ENCODE results near the gene SPHKAP.
"Not testable (repeated sequence)": the region's sequence is repeated elsewhere in the genome, so short reads cannot be mapped to it uniquely, and the experiment has no call there.

Gene SPHKAP

GRCh38 chr2:228017784-228018183 is 163.7 kb downstream of the SPHKAP start:
- no peak for FAIRE-seq

DNA sequence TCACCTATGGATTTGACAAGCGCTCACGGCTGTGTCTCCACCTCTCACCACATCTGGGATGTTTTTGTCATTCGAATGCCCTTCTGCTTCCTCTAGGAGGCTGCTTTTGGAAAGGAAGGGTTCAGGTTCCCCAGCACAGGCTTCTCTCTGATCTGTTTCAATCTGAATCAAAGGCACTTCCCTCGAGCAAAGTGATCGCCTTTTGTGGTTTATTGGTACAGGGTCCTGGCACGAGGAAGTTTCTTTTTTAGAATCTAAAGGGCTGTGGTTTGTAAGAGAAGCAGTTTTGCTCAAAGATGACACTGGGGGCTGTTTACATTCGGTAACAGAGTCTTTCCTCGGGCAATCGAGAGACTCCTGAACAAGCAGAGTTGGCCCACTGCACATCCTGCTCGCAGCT is 165.1 kb downstream of the SPHKAP start:
- no peak for FAIRE-seq

- no peak for FAIRE-seq
Observed at GRCh38 chr2:228015741-228016140, 165.7 kb downstream of the SPHKAP start.

DNA sequence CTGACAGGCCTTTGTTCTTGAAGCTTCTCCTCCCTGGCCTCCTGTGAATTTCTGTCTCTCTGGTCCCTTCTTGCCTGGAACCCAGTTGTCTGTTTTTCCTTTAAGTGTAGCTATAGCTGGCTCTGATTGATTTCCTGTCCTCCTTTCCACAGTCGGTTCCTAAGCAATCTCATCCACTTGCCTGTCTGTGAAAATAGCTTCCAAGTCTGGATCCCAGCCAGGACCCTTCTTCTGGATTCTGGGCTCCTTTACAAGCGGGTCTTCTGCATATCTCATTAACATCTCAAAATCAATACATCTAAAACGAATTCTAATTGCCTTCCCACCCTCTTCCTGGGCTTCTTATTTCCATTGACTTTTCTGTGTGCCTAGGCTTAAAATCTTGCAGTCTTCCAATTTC is 185.1 kb downstream of the SPHKAP start:
- FAIRE-seq: no peak

DNA sequence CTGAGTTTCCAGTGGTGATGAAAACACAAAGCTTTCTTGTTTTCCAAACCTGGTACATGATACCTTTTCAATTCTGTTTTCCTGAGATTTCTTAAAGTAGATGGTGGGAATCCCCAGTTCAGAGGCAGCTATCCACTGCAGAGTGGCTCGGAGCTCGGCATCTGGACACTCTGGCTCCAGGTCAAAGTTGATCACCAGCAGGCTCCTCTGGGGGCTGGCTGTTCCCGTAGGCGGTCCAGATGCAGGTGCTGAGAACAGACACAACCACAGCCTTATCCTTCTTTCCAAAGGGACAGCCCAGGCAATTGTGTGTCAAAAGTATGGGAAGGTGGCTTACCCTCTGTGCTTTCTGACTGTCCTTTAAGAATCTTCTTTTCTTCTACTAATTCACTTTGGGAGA is 190.6 kb downstream of the SPHKAP start:
- FAIRE-seq: no peak

- FAIRE-seq: no peak
Observed at GRCh38 chr2:227973241-227973640, 208.2 kb downstream of the SPHKAP start.

GRCh38 chr2:227971619-227972230 is 209.8 kb downstream of the SPHKAP start:
- no peak for FAIRE-seq

GRCh38 chr2:227960317-227960716 is 221.2 kb downstream of the SPHKAP start:
- FAIRE-seq: no peak

DNA sequence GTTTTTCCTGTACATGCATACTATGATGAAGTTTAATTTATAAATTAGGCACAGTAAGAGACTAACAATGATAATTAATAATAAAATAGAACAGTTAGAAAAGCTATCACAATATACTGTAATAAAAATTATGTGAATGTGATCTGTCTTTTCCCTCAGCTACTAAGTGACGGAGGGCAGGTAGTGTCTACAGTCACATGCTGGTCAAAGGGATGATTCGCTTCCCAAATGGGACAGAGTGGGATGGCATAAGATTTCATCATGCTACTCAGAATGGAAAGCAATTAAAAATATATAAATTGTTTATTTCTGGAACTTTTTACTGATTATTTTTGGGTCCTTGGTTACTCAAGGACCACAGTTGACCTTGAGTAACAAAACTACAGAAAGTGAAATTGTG is 238.5 kb downstream of the SPHKAP start:
- FAIRE-seq: no peak

GRCh38 chr2:227942021-227942420 is 239.5 kb downstream of the SPHKAP start:
- no peak for FAIRE-seq

DNA sequence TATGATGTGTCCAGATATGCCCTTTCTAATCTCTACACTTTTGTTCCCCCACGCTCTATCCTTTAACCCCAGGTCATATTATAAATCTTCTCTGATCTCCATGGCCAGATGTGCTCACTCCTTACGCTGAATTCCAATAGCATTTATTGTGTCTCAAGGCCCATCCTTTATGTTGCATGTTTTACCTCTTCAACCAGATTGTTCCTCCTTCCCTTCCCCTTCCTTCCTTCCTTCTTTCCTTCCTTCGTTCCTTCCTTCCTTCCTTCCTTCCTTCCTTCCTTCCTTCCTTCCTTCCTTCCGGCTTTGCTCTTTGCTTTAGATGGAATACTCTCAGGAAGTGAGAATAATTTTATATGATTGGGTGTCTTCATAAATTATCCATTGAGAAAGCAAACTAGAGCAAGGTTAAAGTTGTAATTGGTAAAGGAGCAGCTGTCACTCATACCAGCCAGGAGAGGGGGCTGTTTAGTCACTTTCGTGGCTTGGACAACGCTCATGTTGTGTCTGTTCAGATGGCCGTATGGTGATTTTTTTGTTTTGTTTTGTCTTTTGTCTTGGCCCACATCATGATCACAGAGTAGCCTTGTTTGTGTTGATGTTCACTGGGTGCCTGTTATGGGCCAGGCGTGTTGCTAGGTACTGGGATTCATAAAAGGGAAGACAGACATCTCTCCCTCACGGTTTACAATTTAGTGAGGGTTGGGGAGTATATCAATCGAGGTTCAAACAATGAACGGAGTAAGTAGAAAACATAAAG is 242.0 kb downstream of the SPHKAP start:
- FAIRE-seq: no peak

DNA sequence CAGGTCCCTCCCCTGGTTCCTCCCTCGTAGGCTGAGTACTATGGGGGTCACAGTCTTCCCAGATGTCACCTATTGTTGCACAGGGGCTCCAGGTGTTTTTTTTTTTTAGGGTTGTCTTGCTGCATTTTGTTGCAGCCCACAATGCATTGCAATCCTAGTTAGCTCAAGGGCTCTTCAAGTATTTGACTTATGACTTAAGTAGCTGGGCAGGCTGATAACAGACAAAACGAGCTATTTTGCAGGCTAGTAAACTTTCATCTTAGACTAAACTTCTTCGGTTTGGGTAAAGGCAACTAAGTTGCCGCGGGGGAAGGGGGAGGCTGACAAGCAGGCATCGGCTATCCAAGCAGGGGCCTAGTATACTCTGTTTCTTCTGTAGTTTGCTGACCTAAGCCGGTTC is 245.2 kb downstream of the SPHKAP start:
- not testable (repeated sequence) for FAIRE-seq

- no peak for FAIRE-seq
Observed at GRCh38 chr2:227933884-227934283, 247.6 kb downstream of the SPHKAP start.

GRCh38 chr2:227932403-227932802 is 249.1 kb downstream of the SPHKAP start:
- no peak for FAIRE-seq

GRCh38 chr2:227932001-227932400 is 249.5 kb downstream of the SPHKAP start:
- FAIRE-seq: no peak

All from islet of Langerhans (tissue), 1 donor.